SK-N-MC (cell line): ENCODE data around the gene DDX41.
"Not testable (repeated sequence)": the region's sequence is repeated elsewhere in the genome, so short reads cannot be mapped to it uniquely, and the experiment has no call there.

Experiments
- DNase-seq: peaks from one replicate; pipeline ENCODE4 v3.0.0-alpha.2; 2011; ENCODE audit warnings: low read depth, low spot score
- H3K27ac ChIP-seq: fragments of 200-600 bp; sonication (generic); 2 replicates; pipeline ENCODE4 v1.5.1; 2016; ENCODE audit warnings: mixed run types
- H3K36me3 ChIP-seq: fragments of 200-600 bp; sonication (generic); 2 replicates; pipeline ENCODE4 v1.6.1; 2017; ENCODE audit warnings: antibody characterized with exemption, low read length, mixed read lengths; ENCODE audit not compliant: insufficient read depth
- H3K4me3 ChIP-seq: fragments of 200-600 bp; sonication (generic); 2 replicates; pipeline ENCODE4 v1.5.1; 2016
- H3K9ac ChIP-seq: fragments of 200-600 bp; sonication (generic); 2 replicates; pipeline ENCODE4 v1.8.0; 2017; ENCODE audit warnings: mixed run types, mixed read lengths; ENCODE audit not compliant: insufficient read length
- H3K9me3 ChIP-seq: fragments of 200-600 bp; sonication (generic); 2 replicates; pipeline ENCODE4 v1.6.1; 2017; ENCODE audit warnings: low read depth, mild to moderate bottlenecking, antibody characterized with exemption, low read length, moderate library complexity, mixed read lengths
- EZH2 ChIP-seq: fragments of 200-600 bp; sonication (generic); IDR thresholded peaks from one replicate; pipeline ENCODE4 v1.6.1; 2017; ENCODE audit warnings: antibody characterized with exemption
- FOXP2 ChIP-seq: optimal IDR thresholded peaks from 2 replicates; pipeline ENCODE3; 2011; ENCODE audit warnings: mild to moderate bottlenecking, moderate library complexity; ENCODE audit not compliant: insufficient read depth; ENCODE audit errors: extremely low read length, control extremely low read depth
- POLR2AphosphoS5 ChIP-seq: IDR thresholded peaks from 2 replicates; pipeline ENCODE4 v1.6.1; 2012; ENCODE audit warnings: mild to moderate bottlenecking, low read depth, low read length, borderline replicate concordance

The DDX41 gene

DNA sequence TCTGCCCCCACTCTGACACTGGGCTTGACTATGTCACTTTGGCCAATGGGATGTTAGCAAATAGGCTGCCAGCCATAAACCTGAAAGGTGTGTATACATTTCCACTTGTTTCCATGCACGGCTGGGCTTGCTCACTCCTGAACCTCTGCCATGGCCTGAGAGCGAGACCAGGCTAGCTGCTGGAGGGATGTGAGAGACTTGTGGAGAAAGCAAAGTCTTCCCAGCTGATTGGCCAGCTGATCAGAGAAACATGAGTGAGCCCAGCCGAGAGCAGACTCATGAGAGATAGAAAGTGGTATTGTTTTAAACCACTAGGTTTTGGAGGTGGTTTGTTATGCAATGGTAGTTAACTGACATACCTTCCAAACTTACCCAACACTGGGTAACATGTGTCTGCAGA is 23.7 kb upstream of the DDX41 start:
- no peak for DNase-seq
- Histone ChIP-seq H3K4me3 (no peak overlapping the region), H3K9me3 (no peaks in the 10 kb centered on the region), H3K27ac (no peak overlapping the region), H3K9ac (no peak overlapping the region), H3K36me3 (peaks cover 41% of the 10 kb centered on the region)
- TF ChIP-seq FOXP2 (no peak), POLR2AphosphoS5 (no peak), EZH2 (no peak)

DNA sequence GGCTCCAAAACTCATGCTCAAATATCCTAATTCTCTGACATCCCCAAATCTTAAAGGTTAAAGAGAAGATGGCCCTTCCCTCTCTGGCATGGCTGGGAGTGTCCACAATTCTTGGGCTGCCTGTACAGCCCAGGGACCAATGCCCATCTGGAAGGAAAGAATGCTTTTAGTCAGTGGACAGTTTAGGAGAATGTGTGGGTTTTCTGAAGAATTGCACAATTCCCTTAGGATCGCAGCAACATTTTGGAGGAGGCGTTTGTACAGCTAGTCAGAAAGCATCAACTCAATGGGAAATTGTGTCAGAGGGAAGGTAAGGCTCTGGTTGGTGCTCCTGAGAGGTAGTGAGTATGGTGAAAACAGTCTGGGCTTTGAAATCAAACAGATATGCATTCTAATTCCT is 22.6 kb upstream of the DDX41 start:
- no peak for DNase-seq
- TF ChIP-seq POLR2AphosphoS5 (no peak), FOXP2 (no peak), EZH2 (no peak)
- peaks cover 45% of the 10 kb centered on the region for H3K36me3 ChIP-seq
- H3K4me3 ChIP-seq: no peak overlapping the region
- no peak overlapping the region for H3K27ac ChIP-seq
- no peak overlapping the region for H3K9ac ChIP-seq
- H3K9me3 ChIP-seq: no peaks in the 10 kb centered on the region

DNA sequence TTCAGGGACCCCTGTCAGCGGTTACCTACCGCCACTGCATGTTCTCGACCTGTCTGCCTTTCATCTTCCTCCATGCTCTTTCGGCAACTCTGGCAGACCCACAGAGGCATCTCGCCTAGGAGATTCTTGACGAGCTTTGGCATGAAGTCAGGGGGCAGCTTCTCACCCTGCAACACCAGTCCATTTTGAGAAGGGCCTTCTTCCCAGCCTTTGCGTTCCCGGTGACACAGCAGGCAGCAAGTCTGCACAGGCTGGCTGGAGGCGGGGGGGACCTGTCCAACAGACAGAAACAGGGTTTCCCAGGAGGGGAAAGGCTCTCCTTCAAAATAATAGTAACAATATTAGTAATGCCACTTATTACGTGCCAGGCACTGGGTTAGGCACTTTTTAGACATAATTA is 22.1 kb upstream of the DDX41 start:
- no peak for DNase-seq
- H3K9ac ChIP-seq: no peak overlapping the region
- H3K4me3 ChIP-seq: no peak overlapping the region
- H3K27ac ChIP-seq: no peak overlapping the region
- no peaks in the 10 kb centered on the region for H3K9me3 ChIP-seq
- TF ChIP-seq POLR2AphosphoS5 (no peak), FOXP2 (no peak), EZH2 (no peak)
- peaks cover 46% of the 10 kb centered on the region; the same call in 1 of the 2 replicates for H3K36me3 ChIP-seq

DNA sequence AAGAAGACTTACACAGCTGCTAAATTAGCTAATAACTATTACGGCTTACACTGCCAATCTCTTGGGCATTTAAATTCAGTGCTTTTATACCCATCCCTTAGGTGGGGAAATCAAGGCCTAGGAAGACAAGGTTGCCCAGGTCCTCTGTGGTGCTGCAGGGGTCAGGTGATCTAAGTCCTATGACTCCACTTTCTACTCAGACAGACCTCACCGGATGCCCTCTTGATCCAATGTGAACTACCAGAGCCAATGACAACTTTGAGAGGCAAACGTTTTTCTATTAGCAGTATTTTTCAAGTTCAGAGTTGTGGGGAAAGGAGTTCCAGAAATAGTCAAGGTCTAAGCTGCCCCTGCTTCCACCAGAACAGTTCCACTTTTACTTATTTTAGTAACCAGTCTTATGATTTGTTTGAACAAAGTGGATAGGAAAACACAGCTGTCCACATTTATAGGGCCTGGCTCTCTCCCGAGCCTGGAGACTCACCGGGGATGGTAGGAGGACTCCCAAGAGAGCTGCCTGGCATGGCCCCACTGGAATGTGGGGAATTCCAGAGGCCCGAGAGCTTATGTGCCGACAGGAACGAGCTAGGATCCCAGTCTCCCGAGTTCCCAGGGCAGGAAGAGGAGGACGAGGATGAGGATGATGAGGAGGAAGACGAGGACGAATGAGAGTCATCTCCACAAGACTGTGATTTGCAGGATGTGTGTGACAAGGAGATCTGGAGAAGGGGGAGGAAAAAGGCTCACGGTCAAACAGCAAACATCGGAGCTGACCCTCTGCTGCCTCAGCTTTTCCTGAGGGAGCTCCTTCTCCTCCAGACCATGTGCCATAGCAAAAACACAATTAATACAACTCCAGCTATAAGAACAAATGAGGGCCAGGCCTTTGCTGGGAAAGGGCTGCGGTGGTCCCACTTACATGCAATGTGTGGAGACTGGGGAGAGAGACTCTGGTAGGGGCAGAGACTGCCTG is 20.9 kb upstream of the DDX41 start:
- H3K27ac ChIP-seq: no peak overlapping the region
- H3K36me3 ChIP-seq: peaks cover 52% of the 10 kb centered on the region; the same call in 1 of the 2 replicates
- H3K9me3 ChIP-seq: no peaks in the 10 kb centered on the region
- no peak overlapping the region for H3K4me3 ChIP-seq
- no peak for DNase-seq
- H3K9ac ChIP-seq: no peak overlapping the region
- TF ChIP-seq POLR2AphosphoS5 (no peak), FOXP2 (no peak), EZH2 (no peak)

DNA sequence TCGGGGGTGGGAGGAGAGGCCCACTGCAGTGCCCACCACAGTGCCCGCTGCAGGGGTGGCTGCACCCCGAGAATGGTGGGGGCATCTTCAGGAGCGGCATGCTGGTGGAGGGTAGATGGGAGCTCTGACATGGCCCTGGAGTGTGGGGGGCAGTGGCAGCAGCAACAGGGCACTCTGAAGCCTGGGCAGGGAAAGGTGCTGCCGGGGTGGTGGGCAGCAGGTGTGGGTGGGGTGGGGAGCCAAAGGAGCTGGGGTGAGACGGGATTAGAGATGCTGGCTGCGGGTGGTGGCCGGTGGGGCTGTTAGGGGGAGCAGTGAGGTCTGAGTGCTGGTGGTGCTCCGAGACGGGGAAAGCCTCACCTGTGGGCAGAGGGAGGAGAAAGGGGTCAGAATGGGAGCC is 19.6 kb upstream of the DDX41 start:
- no peak for DNase-seq
- Histone ChIP-seq H3K27ac (no peak overlapping the region), H3K36me3 (peaks cover 57% of the 10 kb centered on the region; the same call in 1 of the 2 replicates), H3K9me3 (no peaks in the 10 kb centered on the region), H3K4me3 (no peak overlapping the region), H3K9ac (no peak overlapping the region)
- TF ChIP-seq EZH2 (no peak), POLR2AphosphoS5 (no peak), FOXP2 (no peak)

DNA sequence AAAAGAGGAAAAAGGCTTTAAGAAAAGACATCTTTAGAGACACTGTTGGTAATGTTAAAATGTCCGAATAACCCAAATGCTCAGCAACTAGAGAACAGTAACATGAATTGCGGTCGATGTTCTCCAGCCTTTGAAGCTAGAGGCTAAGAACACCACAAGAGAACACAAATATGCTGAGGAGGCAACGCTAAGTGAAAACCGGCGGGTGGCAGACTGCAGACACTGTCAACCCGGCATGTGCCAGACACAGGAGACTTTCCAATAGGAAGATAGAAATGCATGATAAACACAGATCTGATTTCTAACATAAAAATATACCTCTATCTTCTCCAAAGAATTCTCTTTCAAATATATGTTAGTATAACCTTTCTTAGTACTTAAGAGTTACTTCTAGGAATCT is 18.4 kb upstream of the DDX41 start:
- H3K9ac ChIP-seq: no peak overlapping the region
- H3K9me3 ChIP-seq: no peaks in the 10 kb centered on the region
- no peak for DNase-seq
- H3K36me3 ChIP-seq: peaks cover 64% of the 10 kb centered on the region; the same call in 1 of the 2 replicates
- no peak overlapping the region; the same call in 1 of the 2 replicates for H3K27ac ChIP-seq
- TF ChIP-seq POLR2AphosphoS5 (no peak), FOXP2 (no peak), EZH2 (no peak)
- H3K4me3 ChIP-seq: no peak overlapping the region

DNA sequence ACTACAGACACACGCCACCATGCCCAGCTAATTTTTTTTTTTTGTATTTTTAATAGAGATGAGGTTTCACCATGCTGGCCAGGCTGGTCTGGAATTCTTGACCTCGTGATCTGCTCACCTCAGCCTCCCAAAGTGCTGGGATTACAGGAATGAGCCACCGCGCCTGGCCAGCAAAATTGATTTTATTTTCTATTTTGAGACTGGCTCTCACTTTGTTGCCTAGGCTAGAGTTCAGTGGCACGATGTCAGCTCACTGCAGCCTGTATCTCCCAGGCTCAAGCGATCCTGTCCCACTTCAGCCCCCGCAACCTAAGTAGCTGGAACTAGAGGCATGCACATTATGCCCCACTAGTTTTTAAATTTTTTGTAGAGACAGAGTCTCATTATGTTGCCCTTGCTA is 17.7 kb upstream of the DDX41 start:
- DNase-seq, H3K27ac ChIP-seq, H3K4me3 ChIP-seq, H3K9ac ChIP-seq, H3K9me3 ChIP-seq: not testable (repeated sequence)
- H3K36me3 ChIP-seq: peaks cover 64% of the 10 kb centered on the region; the same call in 1 of the 2 replicates

DNA sequence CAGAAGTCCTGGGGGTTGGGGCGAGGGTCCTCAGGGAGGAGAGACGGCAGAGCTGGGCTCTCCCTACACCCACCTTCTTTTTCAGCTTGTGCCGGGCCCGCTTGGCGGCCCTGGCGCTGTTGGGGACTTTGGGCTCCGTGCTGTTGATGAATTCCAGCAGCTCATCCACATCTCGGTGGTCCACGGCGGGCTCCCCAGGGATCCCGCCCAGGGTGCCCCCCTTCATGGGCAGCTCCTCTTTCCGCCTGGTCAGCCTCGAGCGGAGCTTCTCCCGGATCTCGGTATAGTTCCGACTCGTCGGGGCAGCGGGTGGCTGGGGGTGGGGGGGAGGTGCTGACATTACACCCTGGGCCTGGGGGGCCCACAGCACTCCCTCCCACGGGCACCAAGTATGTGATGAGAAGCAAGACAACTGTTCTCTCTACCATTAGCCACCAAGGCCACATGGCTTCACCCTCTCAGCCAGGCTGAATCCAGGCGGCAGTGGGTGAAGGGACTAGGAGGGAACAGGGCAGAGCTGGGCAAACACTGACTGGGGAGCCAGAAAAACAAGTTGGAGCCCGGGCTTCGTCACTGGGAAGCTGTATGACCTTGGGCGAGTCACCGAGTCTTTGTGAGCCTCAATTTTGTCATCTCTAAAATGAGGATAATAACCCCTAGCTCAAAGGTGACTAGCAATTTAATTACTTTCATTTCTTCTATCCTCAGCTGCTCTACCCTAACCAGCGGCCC is 14.6 kb upstream of the DDX41 start:
- DNase-seq: no peak
- H3K9me3 ChIP-seq: no peaks in the 10 kb centered on the region
- H3K9ac ChIP-seq: no peak overlapping the region
- H3K27ac ChIP-seq: no peak overlapping the region
- TF ChIP-seq FOXP2 (no peak), POLR2AphosphoS5 (no peak), EZH2 (no peak)
- peaks cover 43% of the 10 kb centered on the region; the same call in 1 of the 2 replicates for H3K36me3 ChIP-seq
- H3K4me3 ChIP-seq: no peak overlapping the region

DNA sequence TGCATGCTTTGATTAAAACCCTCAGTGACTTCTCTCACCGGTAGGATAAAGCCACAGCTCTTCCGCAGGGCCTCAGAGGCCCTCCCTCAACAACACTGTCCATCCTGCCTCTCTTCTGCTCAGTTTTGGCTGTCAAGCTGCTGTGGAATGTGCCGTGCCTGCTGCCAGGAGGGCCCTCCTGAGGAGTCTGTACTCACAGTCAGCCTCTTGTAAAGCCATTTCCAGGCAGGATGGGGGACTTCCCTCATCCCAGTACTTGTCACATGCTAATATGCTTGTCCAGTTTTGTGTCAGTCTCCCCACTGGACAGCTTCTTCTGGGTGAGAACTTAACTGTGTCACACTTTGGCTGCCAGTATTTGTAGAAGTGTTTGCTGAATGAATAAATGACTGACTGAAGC is 13.9 kb upstream of the DDX41 start:
- no peak overlapping the region for H3K27ac ChIP-seq
- H3K9ac ChIP-seq: no peak overlapping the region
- no peak overlapping the region for H3K4me3 ChIP-seq
- DNase-seq: no peak
- no peaks in the 10 kb centered on the region for H3K9me3 ChIP-seq
- TF ChIP-seq POLR2AphosphoS5: no peak
- no peak for TF ChIP-seq FOXP2
- TF ChIP-seq EZH2: no peak
- H3K36me3 ChIP-seq: peaks cover 38% of the 10 kb centered on the region; the same call in 1 of the 2 replicates
